ENCODE data around the gene ALK. TPM values are rescaled to one million over a fixed set of nuclear protein-coding genes. Genes with fewer than 3 reads are reported as not detected.

Gene ALK
- polyA plus RNA-seq, 1 experiment, result not detected

DNA sequence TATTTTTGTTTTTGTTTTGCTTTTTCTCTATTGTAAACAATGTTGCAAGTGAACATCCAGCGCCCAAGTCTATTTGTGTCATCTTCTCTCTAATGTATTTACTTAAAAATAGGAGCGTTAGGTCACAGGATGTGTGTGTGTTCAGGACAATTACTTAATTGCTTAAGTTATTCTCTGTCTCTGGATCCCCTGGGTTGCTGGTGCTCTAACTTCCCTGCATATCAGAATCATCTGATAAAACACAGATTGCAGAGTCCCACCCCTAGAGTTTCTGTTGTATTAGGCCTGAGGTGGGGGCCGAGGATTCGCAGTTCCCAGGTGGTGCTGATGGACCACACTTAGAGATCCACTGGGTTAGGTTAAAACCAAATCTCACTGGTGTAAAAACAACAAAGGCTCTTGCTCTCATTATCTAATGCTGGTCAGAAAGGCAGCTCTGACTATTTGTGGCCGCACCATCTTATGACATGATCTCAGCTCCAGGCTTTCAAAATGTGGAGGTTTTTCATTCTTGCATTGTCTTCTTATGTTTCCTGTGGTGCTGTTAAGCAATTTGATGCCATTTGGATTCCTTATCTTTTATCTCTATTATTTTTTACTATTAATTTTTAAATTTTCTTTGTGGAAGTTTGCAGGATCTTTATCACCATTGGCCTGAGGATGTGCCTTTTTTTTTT, 718.4 kb downstream of the ALK start:
- POLR2A ChIA-PET, result no interaction called here
- H3K4me3 ChIP-seq (ENCODE audit: low read depth, low read length), result no peak overlapping the region
- no peak overlapping the region for H3K27ac ChIP-seq (ENCODE audit: low read depth, low read length)
- CTCF ChIA-PET, result no interaction called here
- H3K27me3 ChIP-seq (ENCODE audit: control insufficient read depth, insufficient read depth, low read length), result no peaks in the 10 kb centered on the region
- no peak for DNase-seq (ENCODE audit: low read depth, low spot score)
- no peak for TF ChIP-seq CTCF (IDR thresholded peaks at IDR 0.05; ENCODE audit: low read depth, low read length)
- H3K9me3 ChIP-seq (ENCODE audit: control insufficient read depth, insufficient read depth, low read length), result no peaks in the 10 kb centered on the region

DNA sequence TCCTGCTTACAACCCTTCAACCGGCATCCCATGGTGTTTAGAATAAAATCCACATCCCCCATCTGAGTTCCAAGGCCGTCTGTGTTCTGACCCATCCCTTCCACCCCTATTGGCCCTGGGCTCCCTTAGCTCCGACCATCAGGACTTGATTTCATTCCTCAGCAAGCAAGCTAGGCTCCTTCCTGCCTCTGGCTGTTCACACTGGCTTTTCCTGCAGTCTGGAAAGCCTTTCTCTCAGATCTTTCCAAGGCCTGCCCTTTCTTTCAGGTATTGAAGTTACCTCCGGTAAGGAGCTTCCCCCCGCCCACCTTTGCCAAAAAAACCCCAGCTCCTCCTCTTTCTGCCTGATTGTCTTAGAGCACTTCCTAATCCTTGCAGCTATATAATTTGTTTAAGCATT, 719.4 kb downstream of the ALK start:
- ChIA-PET POLR2A (no interaction called here), CTCF (interaction anchor here (0.8 kb wide), 1 partner anchor 243 kb away, joined by 3 read pairs; no protein-coding TSS in a partner anchor)
- TF ChIP-seq CTCF (IDR thresholded peaks at IDR 0.05; ENCODE audit: low read depth, low read length), result no peak
- no peak overlapping the region for H3K27ac ChIP-seq (ENCODE audit: low read depth, low read length)
- no peak overlapping the region for H3K4me3 ChIP-seq (ENCODE audit: low read depth, low read length)
- H3K27me3 ChIP-seq (ENCODE audit: control insufficient read depth, insufficient read depth, low read length), result no peaks in the 10 kb centered on the region
- no peaks in the 10 kb centered on the region for H3K9me3 ChIP-seq (ENCODE audit: control insufficient read depth, insufficient read depth, low read length)
- DNase-seq (ENCODE audit: low read depth, low spot score), result no peak

DNA sequence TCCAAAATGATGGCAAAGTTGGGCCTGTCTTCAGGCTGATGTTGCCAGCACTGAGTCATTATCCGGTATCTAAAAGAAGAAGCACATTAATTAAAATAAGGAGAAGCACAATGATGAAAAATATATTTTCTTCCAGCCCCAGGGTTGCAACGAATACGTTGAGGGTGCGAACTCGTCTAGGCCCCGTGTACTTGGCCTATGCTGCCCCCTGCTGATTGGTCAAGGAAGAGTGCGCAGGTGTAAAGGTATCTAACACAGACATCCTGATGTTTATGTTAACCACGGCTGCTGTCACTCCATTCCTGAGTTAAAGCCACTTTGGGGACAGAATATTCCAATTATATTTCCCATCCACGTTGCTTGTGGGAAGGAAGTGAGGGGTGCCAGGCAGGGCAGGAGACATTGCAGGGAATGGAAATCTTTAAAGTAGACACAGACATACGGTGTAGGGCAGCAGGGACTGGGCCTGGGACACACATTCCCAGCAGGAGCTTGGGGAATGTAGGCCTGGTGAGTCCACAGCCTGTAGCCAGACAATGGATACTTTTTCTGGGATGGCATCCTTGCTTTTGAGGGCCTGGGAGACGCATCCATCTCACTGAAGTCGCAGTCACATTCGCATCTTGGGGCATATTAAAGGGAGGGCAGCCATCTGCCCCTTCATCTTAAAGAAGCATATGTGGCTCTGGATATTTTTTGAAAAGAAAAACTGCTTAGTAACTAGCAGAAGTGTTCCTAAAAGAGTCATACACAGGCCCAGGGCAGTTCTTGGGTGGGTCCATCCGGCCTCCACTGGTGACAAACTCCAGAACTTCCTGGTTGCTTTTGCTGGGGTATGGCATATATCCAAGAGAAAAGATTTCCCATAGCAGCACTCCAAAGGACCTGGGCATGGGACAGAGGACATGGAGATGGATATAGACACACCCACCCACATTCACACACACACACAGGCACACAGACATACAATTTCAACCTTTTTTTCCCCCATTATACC, 724.3 kb downstream of the ALK start:
- Histone ChIP-seq H3K27ac (ENCODE audit: low read depth, low read length) (no peak overlapping the region), H3K9me3 (ENCODE audit: control insufficient read depth, insufficient read depth, low read length) (no peaks in the 10 kb centered on the region), H3K4me3 (ENCODE audit: low read depth, low read length) (no peak overlapping the region), H3K27me3 (ENCODE audit: control insufficient read depth, insufficient read depth, low read length) (no peaks in the 10 kb centered on the region)
- peak; percentile 18 for DNase-seq (ENCODE audit: low read depth, low spot score)
- peak; percentile 84 for TF ChIP-seq CTCF (IDR thresholded peaks at IDR 0.05; ENCODE audit: low read depth, low read length)
- POLR2A ChIA-PET, result no interaction called here
- CTCF ChIA-PET, result interaction anchor here (0.6 to 1.5 kb wide), 5 partner anchors 15 to 241 kb away, joined by 3 to 5 read pairs (median 4); no protein-coding TSS in a partner anchor

DNA sequence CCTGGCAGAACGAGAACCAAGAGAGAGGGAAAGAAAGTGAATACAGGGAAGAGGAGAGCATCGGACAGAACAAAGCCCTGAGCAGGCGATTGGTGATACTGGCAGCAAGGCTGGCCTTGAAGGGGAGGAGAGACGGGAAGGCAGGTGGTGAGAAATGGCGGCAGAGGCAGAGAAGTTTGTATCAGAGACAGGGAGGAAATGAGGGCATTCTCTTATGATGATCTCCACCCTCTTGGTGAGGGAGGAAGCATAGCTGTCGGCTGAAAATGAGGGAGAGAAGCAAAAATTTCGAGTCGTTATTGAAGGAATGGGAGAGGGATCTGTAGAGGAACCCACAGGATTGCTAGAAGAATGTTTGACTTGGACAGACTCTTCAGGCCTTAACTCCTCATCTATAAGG, 725.6 kb downstream of the ALK start:
- Histone ChIP-seq H3K27ac (ENCODE audit: low read depth, low read length) (no peak overlapping the region), H3K4me3 (ENCODE audit: low read depth, low read length) (no peak overlapping the region), H3K27me3 (ENCODE audit: control insufficient read depth, insufficient read depth, low read length) (no peaks in the 10 kb centered on the region), H3K9me3 (ENCODE audit: control insufficient read depth, insufficient read depth, low read length) (no peaks in the 10 kb centered on the region)
- ChIA-PET CTCF (interaction anchor here (0.6 to 1.1 kb wide), 4 partner anchors 28 to 237 kb away, joined by 3 to 8 read pairs (median 5); no protein-coding TSS in a partner anchor), POLR2A (interaction anchor here (0.6 kb wide), 1 partner anchor 90 kb away, joined by 3 read pairs; no protein-coding TSS in a partner anchor)
- DNase-seq (ENCODE audit: low read depth, low spot score), result no peak
- TF ChIP-seq CTCF (IDR thresholded peaks at IDR 0.05; ENCODE audit: low read depth, low read length), result no peak
